ENCODE data around the gene CCL1.

CCL1 gene

GRCh38 chr17:34363183-34363661 is at the start of gene CCL1:
CCL1 (minus strand) TSS chr17:34363233; CDS start chr17:34363161, 72 bp downstream.
- DNase-seq: no peak

GRCh38 chr17:34412534-34412933 is 49.5 kb upstream of the CCL1 start:
- no peak for DNase-seq

GRCh38 chr17:34411646-34412421 is 48.8 kb upstream of the CCL1 start:
- DNase-seq: no peak

GRCh38 chr17:34409352-34409751 is 46.3 kb upstream of the CCL1 start:
- DNase-seq: no peak

- no peak for DNase-seq
Measured at GRCh38 chr17:34408439-34408838, 45.4 kb upstream of the CCL1 start.

- DNase-seq: no peak
Measured at GRCh38 chr17:34406226-34406625, 43.2 kb upstream of the CCL1 start.

- no peak for DNase-seq
Measured at GRCh38 chr17:34403006-34403405, 40.0 kb upstream of the CCL1 start.

- no peak for DNase-seq
Measured at GRCh38 chr17:34401165-34401564, 38.1 kb upstream of the CCL1 start.

GRCh38 chr17:34400301-34400931 is 37.4 kb upstream of the CCL1 start:
- no peak for DNase-seq

GRCh38 chr17:34399725-34400124 is 36.7 kb upstream of the CCL1 start:
- DNase-seq: no peak

- DNase-seq: no peak
Measured at GRCh38 chr17:34398990-34399389, 36.0 kb upstream of the CCL1 start.

- no peak for DNase-seq
Measured at GRCh38 chr17:34397265-34397664, 34.2 kb upstream of the CCL1 start.

GRCh38 chr17:34393401-34393800 is 30.4 kb upstream of the CCL1 start:
- no peak for DNase-seq

GRCh38 chr17:34391241-34391640 is 28.2 kb upstream of the CCL1 start:
- no peak for DNase-seq

- DNase-seq: no peak
Measured at GRCh38 chr17:34390649-34391048, 27.6 kb upstream of the CCL1 start.

- no peak for DNase-seq
Measured at GRCh38 chr17:34389126-34389750, 26.2 kb upstream of the CCL1 start.

GRCh38 chr17:34387566-34387965 is 24.5 kb upstream of the CCL1 start:
- DNase-seq: no peak

GRCh38 chr17:34386697-34387550 is 23.9 kb upstream of the CCL1 start:
- no peak for DNase-seq

GRCh38 chr17:34386343-34386696 is 23.3 kb upstream of the CCL1 start:
- DNase-seq: no peak

- DNase-seq: no peak
Measured at GRCh38 chr17:34384822-34385605, 22.0 kb upstream of the CCL1 start.

GRCh38 chr17:34384271-34384670 is 21.2 kb upstream of the CCL1 start:
- DNase-seq: no peak

- DNase-seq: no peak
Measured at GRCh38 chr17:34383216-34383615, 20.2 kb upstream of the CCL1 start.
